Measurements from ENCODE around the gene SLC2A5. TPM values are rescaled to one million over a fixed set of nuclear protein-coding genes. Genes with fewer than 3 reads are reported as not detected.
"Not testable (repeated sequence)": the region's sequence is repeated elsewhere in the genome, so short reads cannot be mapped to it uniquely, and the experiment has no call there.

SLC2A5 gene
- total and polyA plus RNA-seq, 4 donors: 4.9 to 12.9 (median 5.7) TPM

- 61% methylated on average over 2 of the region's 4 CpGs for whole genome bisulfite sequencing (ENCODE audit: insufficient coverage)
- H3K4me1 ChIP-seq (ENCODE audit: control insufficient read depth, insufficient read depth, low read length): peaks cover 22% of the 10 kb centered on the region
- H3K27ac ChIP-seq (ENCODE audit: low read depth, low read length): no peak overlapping the region
- no peak overlapping the region for H3K4me3 ChIP-seq (ENCODE audit: low read depth, low read length)
- no peaks in the 10 kb centered on the region for H3K27me3 ChIP-seq (ENCODE audit: control insufficient read depth, insufficient read depth, low read length)
- no peaks in the 10 kb centered on the region for H3K9me3 ChIP-seq (ENCODE audit: control insufficient read depth, insufficient read depth, low read length)
- H3K36me3 ChIP-seq (ENCODE audit: control insufficient read depth, insufficient read depth, low read length): peaks cover 11% of the 10 kb centered on the region
- DNase-seq (ENCODE audit: low read depth in 4 of 6, low spot score in 6 of 6): peak in 1 of 6 donors; percentile 62
These were observed 37.7 kb upstream of the SLC2A5 start for GRCh38 chr1:9107136-9107535.

DNA sequence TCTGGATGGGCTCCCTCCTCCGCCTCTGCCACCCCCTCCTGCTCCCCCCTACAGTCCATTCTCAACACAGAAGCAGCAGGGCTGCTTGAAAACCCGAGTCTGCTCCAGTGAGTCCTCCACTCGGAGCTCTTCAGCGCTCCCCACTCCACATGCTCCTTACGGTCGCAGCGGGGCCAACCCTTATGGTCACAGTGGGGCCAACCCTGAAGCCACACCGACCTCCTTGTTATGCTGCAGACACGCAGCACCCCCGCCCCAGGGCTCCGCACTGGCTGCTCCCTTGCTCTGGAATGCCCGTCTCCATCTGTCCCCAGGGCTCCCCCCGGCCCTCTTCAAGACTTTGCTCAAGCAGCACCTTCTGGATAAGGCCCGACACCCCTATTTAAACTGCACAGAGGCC is 36.9 kb upstream of the SLC2A5 start:
- Histone ChIP-seq H3K36me3 (ENCODE audit: control insufficient read depth, insufficient read depth, low read length) (peaks cover 11% of the 10 kb centered on the region), H3K4me3 (ENCODE audit: low read depth, low read length) (no peak overlapping the region), H3K9me3 (ENCODE audit: control insufficient read depth, insufficient read depth, low read length) (no peaks in the 10 kb centered on the region), H3K27me3 (ENCODE audit: control insufficient read depth, insufficient read depth, low read length) (no peaks in the 10 kb centered on the region), H3K27ac (ENCODE audit: low read depth, low read length) (no peak overlapping the region), H3K4me1 (ENCODE audit: control insufficient read depth, insufficient read depth, low read length) (peaks cover 27% of the 10 kb centered on the region)
- WGBS (ENCODE audit: insufficient coverage): 86% methylated on average over 13 of the region's 14 CpGs
- DNase-seq (ENCODE audit: low read depth in 4 of 6, low spot score in 6 of 6): no peak

DNA sequence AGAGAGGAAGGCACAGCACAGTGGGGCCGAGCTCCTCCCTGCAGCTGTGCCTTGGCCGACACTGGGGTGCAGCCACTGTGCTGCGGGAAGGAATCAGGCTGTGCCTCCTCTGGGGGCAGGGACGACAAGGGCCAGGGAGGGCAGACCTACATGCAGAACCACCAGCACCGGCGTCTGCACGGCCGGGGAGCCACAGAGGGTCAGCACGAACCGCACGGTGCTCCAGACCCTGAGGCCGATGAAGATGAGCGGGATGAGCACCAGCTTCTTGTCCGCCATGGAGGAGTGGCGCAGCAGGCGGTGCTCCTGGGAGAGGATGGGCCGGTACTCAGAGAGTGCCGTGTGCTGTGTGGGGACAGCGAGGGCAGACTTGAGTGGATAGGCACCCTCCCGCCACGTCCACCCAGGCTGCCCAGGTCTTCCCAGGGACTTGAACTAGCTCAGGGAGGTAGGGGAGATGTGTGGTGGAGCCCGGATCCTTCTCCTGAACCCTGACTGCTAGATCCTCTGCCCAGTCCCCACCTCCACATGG is 36.0 kb upstream of the SLC2A5 start:
- no peak overlapping the region for H3K27ac ChIP-seq (ENCODE audit: low read depth, low read length)
- WGBS (ENCODE audit: insufficient coverage): 91% methylated on average over 21 of the region's 22 CpGs
- no peak overlapping the region for H3K4me3 ChIP-seq (ENCODE audit: low read depth, low read length)
- no peaks in the 10 kb centered on the region for H3K27me3 ChIP-seq (ENCODE audit: control insufficient read depth, insufficient read depth, low read length)
- peaks cover 21% of the 10 kb centered on the region for H3K4me1 ChIP-seq (ENCODE audit: control insufficient read depth, insufficient read depth, low read length)
- no peak for DNase-seq (ENCODE audit: low read depth in 4 of 6, low spot score in 6 of 6)
- H3K36me3 ChIP-seq (ENCODE audit: control insufficient read depth, insufficient read depth, low read length): peaks cover 9% of the 10 kb centered on the region
- no peaks in the 10 kb centered on the region for H3K9me3 ChIP-seq (ENCODE audit: control insufficient read depth, insufficient read depth, low read length)

GRCh38 chr1:9101510-9102146 is 32.2 kb upstream of the SLC2A5 start:
- Histone ChIP-seq H3K36me3 (ENCODE audit: control insufficient read depth, insufficient read depth, low read length) (peaks cover 9% of the 10 kb centered on the region), H3K4me3 (ENCODE audit: low read depth, low read length) (no peak overlapping the region), H3K9me3 (ENCODE audit: control insufficient read depth, insufficient read depth, low read length) (no peaks in the 10 kb centered on the region), H3K4me1 (ENCODE audit: control insufficient read depth, insufficient read depth, low read length) (peaks cover 8% of the 10 kb centered on the region), H3K27me3 (ENCODE audit: control insufficient read depth, insufficient read depth, low read length) (no peaks in the 10 kb centered on the region), H3K27ac (ENCODE audit: low read depth, low read length) (no peak overlapping the region)
- 54% methylated on average over 3 of the region's 4 CpGs for WGBS (ENCODE audit: insufficient coverage)
- peak in 5 of 6 donors; percentile 31 to 87 (median 52) for DNase-seq (ENCODE audit: low read depth in 4 of 6, low spot score in 6 of 6)

DNA sequence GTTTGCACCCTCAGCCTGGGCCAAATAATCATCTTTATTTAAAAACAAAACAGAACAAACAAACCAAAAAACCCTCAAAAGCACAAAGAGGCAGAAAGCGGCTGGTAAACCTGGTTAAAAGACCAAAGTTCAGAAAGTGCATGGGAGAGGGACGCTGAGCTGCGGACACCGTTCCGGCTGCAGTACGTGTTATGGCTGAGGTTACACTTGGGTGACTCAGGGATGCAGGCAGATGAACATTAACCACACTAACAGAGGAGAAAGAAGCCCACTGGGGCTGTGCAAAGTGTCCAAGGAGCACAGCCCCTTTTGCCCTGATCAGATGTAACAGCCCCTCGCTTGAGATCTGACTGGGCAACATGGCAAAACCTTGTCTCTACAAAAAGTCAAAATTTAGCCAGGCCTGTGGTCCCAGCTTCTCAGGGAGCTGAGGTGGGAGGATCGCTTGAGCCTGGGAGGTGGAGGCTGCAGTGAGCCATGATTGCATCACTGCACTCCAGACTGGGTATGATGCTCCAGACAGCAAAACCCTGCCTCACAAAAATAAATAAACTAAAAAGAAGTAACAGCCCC is 31.1 kb upstream of the SLC2A5 start:
- 98% methylated on average over 6 of the region's 8 CpGs for WGBS (ENCODE audit: insufficient coverage)
- Histone ChIP-seq H3K27me3 (ENCODE audit: control insufficient read depth, insufficient read depth, low read length) (no peaks in the 10 kb centered on the region), H3K4me3 (ENCODE audit: low read depth, low read length) (no peak overlapping the region), H3K27ac (ENCODE audit: low read depth, low read length) (no peak overlapping the region), H3K4me1 (ENCODE audit: control insufficient read depth, insufficient read depth, low read length) (peaks cover 5% of the 10 kb centered on the region), H3K9me3 (ENCODE audit: control insufficient read depth, insufficient read depth, low read length) (peaks cover 5% of the 10 kb centered on the region), H3K36me3 (ENCODE audit: control insufficient read depth, insufficient read depth, low read length) (peaks cover 9% of the 10 kb centered on the region)
- no peak for DNase-seq (ENCODE audit: low read depth in 4 of 6, low spot score in 6 of 6)

GRCh38 chr1:9099555-9099954 is 30.1 kb upstream of the SLC2A5 start:
- no peaks in the 10 kb centered on the region for H3K27me3 ChIP-seq (ENCODE audit: control insufficient read depth, insufficient read depth, low read length)

GRCh38 chr1:9097947-9098705 is 28.7 kb upstream of the SLC2A5 start:
- WGBS (ENCODE audit: insufficient coverage): 92% methylated on average over 12 of the region's 13 CpGs
- Histone ChIP-seq H3K27me3 (ENCODE audit: control insufficient read depth, insufficient read depth, low read length) (no peaks in the 10 kb centered on the region), H3K4me3 (ENCODE audit: low read depth, low read length) (no peak overlapping the region), H3K36me3 (ENCODE audit: control insufficient read depth, insufficient read depth, low read length) (no peaks in the 10 kb centered on the region), H3K9me3 (ENCODE audit: control insufficient read depth, insufficient read depth, low read length) (peaks cover 5% of the 10 kb centered on the region), H3K27ac (ENCODE audit: low read depth, low read length) (no peak overlapping the region), H3K4me1 (ENCODE audit: control insufficient read depth, insufficient read depth, low read length) (peaks cover 5% of the 10 kb centered on the region)
- no peak for DNase-seq (ENCODE audit: low read depth in 4 of 6, low spot score in 6 of 6)

More at GRCh38 chr1:9099555-9099954, 30.1 kb upstream of the SLC2A5 start:
- Histone ChIP-seq H3K36me3 (ENCODE audit: control insufficient read depth, insufficient read depth, low read length) (peaks cover 9% of the 10 kb centered on the region), H3K4me3 (ENCODE audit: low read depth, low read length) (no peak overlapping the region), H3K9me3 (ENCODE audit: control insufficient read depth, insufficient read depth, low read length) (peaks cover 5% of the 10 kb centered on the region), H3K27ac (ENCODE audit: low read depth, low read length) (no peak overlapping the region), H3K4me1 (ENCODE audit: control insufficient read depth, insufficient read depth, low read length) (peaks cover 5% of the 10 kb centered on the region)
- WGBS (ENCODE audit: insufficient coverage): 74% methylated on average over 7 of the region's 7 CpGs
- no peak for DNase-seq (ENCODE audit: low read depth in 4 of 6, low spot score in 6 of 6)

DNA sequence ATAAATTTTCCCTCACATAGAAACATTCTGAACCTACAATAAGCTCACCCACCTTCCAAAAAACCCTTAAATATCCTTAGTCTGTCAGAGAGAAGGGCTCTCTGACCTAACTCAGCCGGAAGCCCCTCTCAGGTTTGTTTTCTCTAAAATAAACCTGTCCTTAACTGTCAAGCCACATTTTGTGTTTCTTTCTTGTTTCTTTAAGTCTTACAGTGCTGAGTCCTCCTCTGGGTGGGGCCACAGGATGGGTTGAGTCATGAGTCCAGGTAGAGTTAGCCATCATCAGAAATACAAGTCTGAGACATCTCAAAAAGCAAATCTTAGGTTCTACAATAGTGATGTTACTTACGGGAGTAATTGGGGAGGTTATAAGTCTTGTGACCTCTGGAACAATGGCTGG is 26.4 kb upstream of the SLC2A5 start:
- Histone ChIP-seq H3K9me3 (ENCODE audit: control insufficient read depth, insufficient read depth, low read length) (peaks cover 5% of the 10 kb centered on the region), H3K4me1 (ENCODE audit: control insufficient read depth, insufficient read depth, low read length) (no peaks in the 10 kb centered on the region), H3K36me3 (ENCODE audit: control insufficient read depth, insufficient read depth, low read length) (no peaks in the 10 kb centered on the region), H3K4me3 (ENCODE audit: low read depth, low read length) (no peak overlapping the region), H3K27ac (ENCODE audit: low read depth, low read length) (no peak overlapping the region), H3K27me3 (ENCODE audit: control insufficient read depth, insufficient read depth, low read length) (no peaks in the 10 kb centered on the region)
- no peak for DNase-seq (ENCODE audit: low read depth in 4 of 6, low spot score in 6 of 6)
- WGBS (ENCODE audit: insufficient coverage): 75% methylated on average over 1 of the region's 2 CpGs

DNA sequence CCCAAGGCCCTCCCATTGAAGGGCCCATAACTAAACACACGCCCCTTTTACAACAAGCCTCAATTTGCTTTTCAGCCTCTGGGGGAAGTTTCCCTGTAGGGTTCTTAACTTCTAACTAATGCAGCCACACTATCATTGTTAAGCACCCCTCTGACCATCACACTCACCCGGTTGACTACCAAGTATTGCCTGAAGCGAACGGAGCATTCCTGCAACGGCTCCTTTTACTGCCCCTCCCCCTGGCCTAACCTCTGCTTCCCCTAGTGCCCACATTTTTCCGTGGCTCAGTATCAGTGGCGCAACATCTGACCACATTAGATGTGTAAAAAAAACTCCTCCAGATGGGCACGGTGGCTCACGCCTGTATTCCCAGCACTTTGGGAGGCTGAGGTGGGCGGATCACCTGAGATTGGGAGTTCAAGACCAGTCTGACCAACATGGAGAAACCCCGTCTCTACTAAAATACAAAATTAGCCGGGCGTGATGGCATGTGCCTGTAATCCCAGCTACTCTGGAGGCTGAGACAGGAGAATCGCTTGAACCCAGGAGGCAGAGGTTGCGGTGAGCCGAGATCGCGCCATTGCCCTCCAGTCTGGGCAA is 24.7 kb upstream of the SLC2A5 start:
- WGBS (ENCODE audit: insufficient coverage): 69% methylated on average over 12 of the region's 18 CpGs
- H3K9me3 ChIP-seq (ENCODE audit: control insufficient read depth, insufficient read depth, low read length); H3K27ac ChIP-seq (ENCODE audit: low read depth, low read length); DNase-seq (ENCODE audit: low read depth in 4 of 6, low spot score in 6 of 6); H3K4me3 ChIP-seq (ENCODE audit: low read depth, low read length); H3K4me1 ChIP-seq (ENCODE audit: control insufficient read depth, insufficient read depth, low read length); H3K36me3 ChIP-seq (ENCODE audit: control insufficient read depth, insufficient read depth, low read length); H3K27me3 ChIP-seq (ENCODE audit: control insufficient read depth, insufficient read depth, low read length): not testable (repeated sequence)

Data from spinal cord (tissue), 10 donors.